NK-92 (cell line): Measurements from ENCODE around the gene SINHCAF.

Source experiments
- DNase-seq: peaks from one replicate; lab custom pipeline; 2025; ENCODE audit not compliant: unreplicated experiment; lab: John Stamatoyannopoulos, UW

The SINHCAF gene

DNA sequence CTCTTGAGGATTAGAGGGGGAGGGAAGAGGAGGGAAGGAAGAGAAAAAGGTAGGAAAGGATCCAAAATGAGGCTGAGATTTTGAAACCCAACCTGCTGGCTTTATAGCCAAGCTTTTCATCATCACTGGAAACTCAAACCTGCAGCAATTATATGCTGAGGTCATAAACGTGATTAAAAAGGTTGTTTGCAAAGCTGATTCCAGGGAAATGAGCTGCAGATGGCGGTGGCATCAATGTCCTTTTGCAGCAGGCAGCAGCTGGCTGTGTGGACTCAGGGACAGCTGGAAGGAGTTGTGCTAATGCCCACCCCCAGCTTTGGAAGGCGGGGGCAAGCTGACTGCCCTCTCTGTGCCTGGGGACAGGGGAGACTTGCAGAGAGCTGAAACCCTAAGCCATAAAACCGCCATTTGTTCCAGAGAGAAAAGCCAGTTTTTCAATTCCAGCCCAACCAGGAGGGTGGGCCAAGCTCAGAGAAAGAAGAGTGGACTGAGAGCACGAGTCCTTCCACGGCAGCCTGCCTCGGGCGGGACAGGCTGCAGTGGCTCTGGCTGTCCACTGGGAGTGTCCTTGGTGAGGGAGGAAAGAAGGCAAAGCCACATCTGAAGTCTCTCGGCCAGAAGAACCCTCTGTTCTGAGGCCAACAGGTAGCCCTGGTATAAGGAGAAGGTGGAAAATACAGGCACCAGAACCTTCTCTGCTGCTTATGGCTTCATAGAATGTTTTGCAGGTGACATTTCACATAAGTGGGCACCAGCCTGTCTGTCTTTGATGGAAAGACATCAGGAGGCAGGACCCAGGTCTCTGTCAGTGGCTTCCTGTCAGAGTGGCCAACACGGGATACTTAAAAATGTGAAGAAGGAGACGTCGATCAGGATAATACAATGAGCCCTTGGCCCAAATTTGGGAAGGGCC is 90.7 kb downstream of the SINHCAF start:
- no peak for DNase-seq

GRCh38 chr12:31234053-31234840 is 91.7 kb downstream of the SINHCAF start:
- no peak for DNase-seq

DNA sequence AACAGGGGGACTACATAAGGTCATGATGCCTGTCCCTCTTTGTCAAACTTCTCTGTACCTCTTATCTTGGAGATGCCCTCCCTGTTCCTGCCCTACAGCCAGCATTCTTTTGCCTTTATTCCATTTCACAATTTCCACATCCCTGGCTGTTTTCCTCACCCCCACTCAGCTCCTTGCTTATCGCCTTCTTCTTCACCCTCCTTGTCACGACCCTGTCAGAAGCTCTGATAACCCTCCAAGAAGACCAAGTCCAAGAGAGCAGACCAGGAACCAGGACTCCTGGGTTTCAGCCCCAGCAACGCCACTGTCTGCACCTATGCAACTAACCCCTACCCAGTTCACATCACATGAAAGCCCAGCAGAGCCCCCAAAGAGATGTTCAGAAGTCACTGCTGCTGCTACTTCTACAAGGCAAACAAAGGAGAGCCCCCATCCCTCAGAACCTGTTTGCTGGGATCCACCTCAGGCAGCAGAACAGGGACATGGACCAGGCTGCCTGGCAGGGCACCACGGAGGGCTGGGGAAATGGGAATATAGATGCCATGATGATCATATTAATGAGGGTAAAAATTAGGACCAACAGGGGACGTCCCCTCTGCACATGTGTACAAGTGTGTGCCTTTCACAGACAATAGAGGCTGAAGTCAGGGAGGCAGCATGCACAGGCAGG is 92.8 kb downstream of the SINHCAF start:
- no peak for DNase-seq

DNA sequence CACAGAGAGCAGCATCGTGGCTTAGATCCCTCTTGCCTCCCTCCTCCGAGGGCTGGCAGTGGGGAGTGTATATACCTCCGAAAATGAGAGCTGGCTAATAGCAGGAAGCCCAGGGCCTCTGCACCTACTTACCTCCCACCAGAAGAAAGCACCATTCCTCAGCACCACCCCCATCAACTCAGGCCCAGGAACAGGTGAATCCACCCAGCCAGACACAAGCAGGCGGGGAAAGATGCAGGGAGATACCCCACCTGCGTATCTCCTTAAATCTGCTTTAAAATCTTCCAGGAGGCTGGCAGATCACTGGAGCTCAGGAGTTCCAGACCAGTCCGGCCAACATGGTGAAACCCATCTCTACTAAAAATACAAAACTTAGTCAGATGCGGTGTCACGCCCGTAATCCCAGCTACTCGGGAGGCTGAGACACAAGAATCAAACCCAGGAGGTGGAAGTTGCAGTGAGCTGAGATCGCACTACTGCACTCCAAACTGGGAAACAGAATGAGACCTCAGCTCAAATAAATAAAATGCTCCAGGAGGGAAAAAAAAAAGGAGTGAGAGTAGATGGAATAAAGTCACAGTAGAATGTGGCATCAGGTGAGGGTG is 93.5 kb downstream of the SINHCAF start:
- DNase-seq = no peak

GRCh38 chr12:31231611-31232360 is 94.2 kb downstream of the SINHCAF start:
- DNase-seq = no peak
